D721Med (cell line): ENCODE data around the gene PPM1D.
A peak's percentile ranks its signal among the peaks of the same experiment; 100 is the strongest.
"Not testable (repeated sequence)": the region's sequence is repeated elsewhere in the genome, so short reads cannot be mapped to it uniquely, and the experiment has no call there.

Experiments used
- DNase-seq: peaks from one replicate; pipeline ENCODE4 v3.0.0; 2011; ENCODE audit warnings: low spot score; ENCODE audit not compliant: insufficient read length
- FAIRE-seq: peaks from 2 replicates; lab custom pipeline; 2011; peaks lifted over from hg19 to GRCh38; lab: Jason Lieb, UNC
- TF ChIP-seq, protein P1 (sequence below): IDR thresholded peaks from 2 replicates; pipeline ENCODE4 v1.5.1; 2012; ENCODE audit warnings: mild to moderate bottlenecking, control low read depth; ENCODE audit not compliant: insufficient read depth; ENCODE audit errors: missing control alignments

PPM1D gene

DNA sequence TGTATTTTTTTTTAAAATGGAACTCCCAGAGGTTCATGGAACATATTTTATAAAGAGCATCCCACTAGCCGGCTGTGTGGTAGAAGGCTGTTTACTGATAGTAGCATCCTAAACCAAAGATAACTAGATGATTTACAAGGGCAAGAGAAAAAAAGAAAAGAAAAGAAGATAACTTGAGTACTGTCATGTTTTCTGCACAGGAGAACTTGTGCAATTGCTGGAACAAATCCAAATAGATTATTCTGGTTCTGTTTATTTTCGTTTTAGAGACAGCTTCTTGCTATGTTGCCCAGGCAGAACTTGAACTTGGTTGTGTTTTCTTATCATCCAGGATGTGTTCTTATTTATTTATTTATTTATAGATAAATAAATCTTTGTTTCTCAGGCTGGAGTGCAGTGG, 20.9 kb upstream of the PPM1D start:
- DNase-seq = no peak
- FAIRE-seq = no peak
- TF ChIP-seq, protein P1, sequence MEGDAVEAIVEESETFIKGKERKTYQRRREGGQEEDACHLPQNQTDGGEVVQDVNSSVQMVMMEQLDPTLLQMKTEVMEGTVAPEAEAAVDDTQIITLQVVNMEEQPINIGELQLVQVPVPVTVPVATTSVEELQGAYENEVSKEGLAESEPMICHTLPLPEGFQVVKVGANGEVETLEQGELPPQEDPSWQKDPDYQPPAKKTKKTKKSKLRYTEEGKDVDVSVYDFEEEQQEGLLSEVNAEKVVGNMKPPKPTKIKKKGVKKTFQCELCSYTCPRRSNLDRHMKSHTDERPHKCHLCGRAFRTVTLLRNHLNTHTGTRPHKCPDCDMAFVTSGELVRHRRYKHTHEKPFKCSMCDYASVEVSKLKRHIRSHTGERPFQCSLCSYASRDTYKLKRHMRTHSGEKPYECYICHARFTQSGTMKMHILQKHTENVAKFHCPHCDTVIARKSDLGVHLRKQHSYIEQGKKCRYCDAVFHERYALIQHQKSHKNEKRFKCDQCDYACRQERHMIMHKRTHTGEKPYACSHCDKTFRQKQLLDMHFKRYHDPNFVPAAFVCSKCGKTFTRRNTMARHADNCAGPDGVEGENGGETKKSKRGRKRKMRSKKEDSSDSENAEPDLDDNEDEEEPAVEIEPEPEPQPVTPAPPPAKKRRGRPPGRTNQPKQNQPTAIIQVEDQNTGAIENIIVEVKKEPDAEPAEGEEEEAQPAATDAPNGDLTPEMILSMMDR = no peak

DNA sequence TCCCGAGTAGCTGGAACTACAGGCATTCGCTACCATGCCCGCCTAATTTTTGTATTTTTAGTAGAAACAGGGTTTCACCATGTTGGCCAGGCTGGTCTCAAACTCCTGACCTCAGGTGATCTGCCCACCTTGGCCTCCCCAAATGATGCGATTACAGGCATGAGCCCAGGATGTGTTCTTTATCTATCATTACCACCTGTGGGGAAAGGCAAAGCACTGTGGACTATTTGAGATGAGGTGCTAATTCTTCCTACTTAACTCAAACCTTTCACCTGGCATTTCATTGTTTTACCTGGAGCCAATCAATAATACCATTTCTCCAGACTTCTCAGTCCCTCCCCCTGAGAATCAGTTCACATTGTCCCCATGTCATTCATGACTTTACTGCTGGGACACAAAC, 20.4 kb upstream of the PPM1D start:
- FAIRE-seq = no peak
- DNase-seq = no peak
- TF ChIP-seq, protein P1 = no peak

DNA sequence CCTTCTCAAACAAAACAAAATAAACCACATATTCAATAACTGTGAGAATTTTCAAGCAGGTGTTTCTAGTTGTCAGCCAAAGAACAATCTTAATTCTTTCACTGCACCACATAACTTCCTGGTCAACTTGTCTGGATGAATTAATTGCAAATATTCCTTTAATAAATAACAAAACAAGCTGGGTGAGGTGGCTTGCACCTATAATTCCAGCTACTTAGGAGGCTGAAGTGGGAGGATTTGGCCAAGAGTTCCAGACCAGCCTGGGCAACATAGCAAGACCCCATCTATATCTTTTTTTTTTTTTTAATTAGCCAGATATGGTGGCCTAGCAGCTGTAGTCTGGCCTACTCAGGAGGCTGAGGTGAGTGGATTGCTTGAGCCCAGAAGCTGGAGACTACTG, 17.0 kb upstream of the PPM1D start:
- TF ChIP-seq, protein P1 = no peak
- DNase-seq = no peak
- FAIRE-seq = no peak

DNA sequence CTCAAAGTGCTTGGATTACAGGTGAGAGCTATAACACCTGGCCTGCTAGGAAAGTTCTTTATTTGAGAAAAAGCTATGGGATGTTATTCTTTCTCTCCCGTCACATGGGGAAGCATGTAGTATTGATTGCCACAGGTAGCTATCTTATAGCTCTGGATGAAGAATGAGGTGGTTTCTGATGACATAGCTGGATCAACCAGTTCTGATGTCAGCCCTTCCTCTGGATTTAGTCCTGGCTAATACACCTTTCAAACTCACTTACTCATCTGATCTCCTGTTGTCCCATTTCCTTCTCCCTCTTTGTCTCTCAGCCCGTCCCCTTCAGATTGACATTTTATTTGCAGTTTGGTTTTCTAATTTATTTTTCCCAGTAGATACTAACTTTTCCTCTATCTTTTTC, 14.1 kb upstream of the PPM1D start:
- no peak for DNase-seq
- TF ChIP-seq, protein P1 = no peak
- no peak for FAIRE-seq

DNA sequence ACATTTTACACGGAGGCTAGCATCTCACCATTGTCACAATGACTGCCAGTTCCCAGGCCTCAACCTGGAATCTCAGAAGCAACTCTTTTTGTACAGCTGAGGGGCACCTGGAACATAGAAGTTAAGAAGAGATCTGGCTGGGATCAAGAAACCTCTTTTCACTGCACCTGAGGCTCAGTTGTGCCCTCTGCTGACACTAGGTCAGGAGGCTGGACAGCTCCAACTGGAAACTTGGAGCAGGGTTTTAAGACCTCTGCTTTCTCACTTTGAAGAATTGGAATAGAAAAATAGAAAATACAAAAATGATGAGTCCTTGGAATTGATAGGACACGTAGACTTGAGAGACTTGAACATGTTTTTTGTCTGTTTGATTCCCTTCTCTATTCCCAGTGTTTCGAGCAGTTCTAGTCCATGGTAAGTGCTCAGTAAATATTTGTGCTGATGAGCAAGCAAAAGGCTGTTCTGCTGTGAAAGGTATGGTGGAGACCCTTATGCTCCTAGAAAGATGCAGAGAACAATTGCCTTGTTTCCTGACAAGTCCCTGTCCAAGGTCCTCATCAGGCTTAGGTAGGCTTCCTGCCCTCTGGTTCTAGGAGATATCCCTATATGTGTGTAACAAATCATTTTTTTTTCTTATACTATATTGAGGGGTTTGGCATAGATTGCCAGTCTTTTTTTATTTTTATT, 13.6 kb upstream of the PPM1D start:
- DNase-seq (no peak), FAIRE-seq (no peak)
- TF ChIP-seq, protein P1 = peak; percentile 44

DNA sequence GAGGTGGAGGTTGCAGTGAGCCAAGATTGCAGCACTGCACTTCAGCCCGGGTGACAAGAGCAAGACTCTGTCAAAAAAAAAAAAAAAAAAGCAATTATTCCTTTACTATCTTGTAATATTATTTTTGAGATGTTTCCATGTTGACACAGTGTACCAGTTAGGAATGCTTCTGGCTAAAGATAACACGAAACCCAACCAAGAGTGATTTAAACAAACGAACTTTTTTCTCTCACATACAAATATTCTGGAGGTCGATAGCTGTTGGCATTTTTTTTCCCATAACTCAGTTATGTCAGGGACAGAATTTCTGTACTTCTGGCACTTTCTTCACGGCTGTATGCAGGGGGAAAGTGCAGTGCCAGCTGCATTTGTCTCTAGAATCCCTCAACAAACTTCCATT, 9.9 kb upstream of the PPM1D start:
- no peak for FAIRE-seq
- no peak for DNase-seq
- TF ChIP-seq, protein P1 = no peak

DNA sequence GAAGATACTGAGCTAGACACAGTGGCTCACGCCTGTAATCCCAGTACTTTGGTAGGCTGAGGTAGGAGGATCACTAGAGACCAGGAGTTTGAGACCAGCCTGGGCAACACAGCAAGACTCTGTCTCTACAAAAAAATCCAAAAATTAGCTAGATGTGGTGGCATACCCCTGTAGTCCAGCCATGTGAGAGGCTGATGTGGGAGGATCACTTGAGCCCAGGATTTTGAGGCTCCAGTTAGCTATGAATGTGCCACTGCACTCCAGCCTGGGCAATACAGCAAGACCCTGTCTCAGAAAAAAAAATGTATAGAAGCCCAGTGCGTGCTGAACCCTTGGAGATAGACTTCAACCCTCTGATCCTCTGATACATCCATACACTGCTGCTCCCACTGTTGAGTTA, 7.2 kb upstream of the PPM1D start:
- no peak for FAIRE-seq
- DNase-seq = no peak
- TF ChIP-seq, protein P1 = no peak

DNA sequence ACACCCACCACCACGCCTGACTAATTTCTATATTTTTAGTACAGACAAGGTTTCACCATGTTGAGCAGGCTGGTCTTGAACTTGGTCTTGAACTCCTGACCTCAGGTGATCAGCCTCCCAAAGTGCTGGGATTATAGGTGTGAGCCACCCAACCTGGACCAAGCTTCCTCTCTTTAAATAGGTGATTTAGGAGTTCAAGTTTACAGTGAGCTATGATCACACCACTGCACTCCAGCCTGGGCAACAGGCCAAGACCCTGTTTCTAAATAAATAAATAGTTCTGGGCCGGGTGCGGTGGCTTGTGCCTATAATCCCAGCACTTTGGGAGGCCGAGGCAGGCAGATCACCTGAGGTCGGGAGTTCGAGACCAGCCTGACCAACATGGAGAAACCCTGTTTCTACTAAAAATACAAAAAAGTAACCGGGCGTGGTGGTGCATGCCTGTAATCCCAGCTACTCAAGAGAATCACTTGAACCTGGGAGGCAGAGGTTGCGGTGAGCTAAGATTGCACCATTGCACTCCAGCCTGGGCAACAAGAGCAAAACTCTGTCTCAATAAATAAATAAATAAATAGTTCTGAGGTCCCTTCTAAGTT, 6.5 kb upstream of the PPM1D start:
- DNase-seq, FAIRE-seq: not testable (repeated sequence)

DNA sequence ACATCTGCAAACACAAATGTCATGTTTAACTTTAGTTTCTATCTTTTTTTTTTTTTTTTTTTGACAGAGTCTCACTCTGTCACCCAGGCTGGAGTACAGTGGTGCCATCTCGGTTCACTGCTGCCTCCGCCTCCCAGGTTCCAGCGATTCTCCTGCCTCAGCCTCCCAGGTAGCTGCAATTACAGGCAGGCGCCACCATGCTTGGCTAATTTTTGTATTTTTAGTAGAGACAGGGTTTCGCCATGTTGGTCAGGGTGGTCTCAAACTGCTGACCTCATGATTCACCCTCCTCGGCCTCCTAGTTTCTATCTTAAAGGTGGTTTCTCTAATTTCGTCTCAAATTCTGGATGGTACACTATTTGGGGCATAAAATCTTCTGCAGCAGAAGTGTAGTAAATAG, 5.8 kb upstream of the PPM1D start:
- FAIRE-seq, DNase-seq: not testable (repeated sequence)
